OCI-LY1 (cell line): ENCODE data around the gene VARS1.
"Not testable (repeated sequence)": the region's sequence is repeated elsewhere in the genome, so short reads cannot be mapped to it uniquely, and the experiment has no call there.

ENCODE experiments used
- H2AFZ ChIP-seq: fragments of 200-600 bp; sonication (generic), shearing (Covaris generic); 2 replicates; pipeline ENCODE4 v1.6.0; 2014; ENCODE audit warnings: antibody characterized with exemption, mild to moderate bottlenecking, low read length
- H3F3A ChIP-seq: fragments of 200-600 bp; sonication (generic), shearing (Covaris generic); 2 replicates; pipeline ENCODE4 v1.6.0; 2014; ENCODE audit warnings: mild to moderate bottlenecking, antibody characterized with exemption, low read length, moderate library complexity; ENCODE audit not compliant: insufficient read depth
- H3K27ac ChIP-seq: fragments of 200-600 bp; sonication (generic); 2 replicates; pipeline ENCODE4 v1.5.1; 2014; ENCODE audit warnings: low read length, mixed run types, mild to moderate bottlenecking, low read depth; ENCODE audit not compliant: poor library complexity, severe bottlenecking
- H3K27me3 ChIP-seq: fragments of 200-600 bp; sonication (generic); 2 replicates; pipeline ENCODE4 v1.6.0; 2014; ENCODE audit warnings: antibody characterized with exemption, mild to moderate bottlenecking, low read length, moderate library complexity; ENCODE audit not compliant: insufficient read depth
- H3K36me3 ChIP-seq: fragments of 200-600 bp; sonication (generic); 2 replicates; pipeline ENCODE4 v1.6.1; 2014; ENCODE audit warnings: mild to moderate bottlenecking, antibody characterized with exemption, low read length, moderate library complexity, mixed read lengths; ENCODE audit not compliant: insufficient read depth
- H3K4me1 ChIP-seq: fragments of 200-600 bp; sonication (generic); 2 replicates; pipeline ENCODE4 v1.5.1; 2014; ENCODE audit warnings: mild to moderate bottlenecking, low read length, moderate library complexity; ENCODE audit not compliant: insufficient read depth, severe bottlenecking
- H3K4me2 ChIP-seq: fragments of 200-600 bp; sonication (generic), shearing (Covaris generic); 2 replicates; pipeline ENCODE4 v1.6.1; 2014; ENCODE audit warnings: low read length
- H3K4me3 ChIP-seq: fragments of 200-600 bp; sonication (generic); 2 replicates; pipeline ENCODE4 v1.5.1; 2014; ENCODE audit warnings: low read length, low read depth, mild to moderate bottlenecking, mixed read lengths; ENCODE audit not compliant: poor library complexity, severe bottlenecking
- H3K79me2 ChIP-seq: fragments of 200-600 bp; shearing (Covaris generic); 2 replicates; pipeline ENCODE4 v1.6.1; 2016; ENCODE audit warnings: mixed run types, low read length, mixed read lengths; ENCODE audit not compliant: insufficient read depth
- H3K9ac ChIP-seq: fragments of 200-600 bp; sonication (generic), shearing (Covaris generic); 2 replicates; pipeline ENCODE4 v1.6.1; 2014; ENCODE audit warnings: mild to moderate bottlenecking, low read length, mixed read lengths
- H3K9me2 ChIP-seq: fragments of 200-600 bp; sonication (generic), shearing (Covaris generic); 2 replicates; pipeline ENCODE4 v1.6.1; 2014; ENCODE audit warnings: low read depth, mild to moderate bottlenecking, low read length, mixed read lengths
- H3K9me3 ChIP-seq: fragments of 200-600 bp; shearing (Covaris generic); 2 replicates; pipeline ENCODE4 v1.6.1; 2014; ENCODE audit warnings: low read length, mixed read lengths
- H4K20me1 ChIP-seq: fragments of 200-600 bp; sonication (generic), shearing (Covaris generic); 2 replicates; pipeline ENCODE4 v1.6.0; 2016; ENCODE audit warnings: mild to moderate bottlenecking, low read length; ENCODE audit not compliant: insufficient read depth
- EZH2 ChIP-seq: fragments of 200-600 bp; sonication (generic), shearing (Covaris generic); IDR thresholded peaks from 2 replicates; pipeline ENCODE4 v1.8.0; 2017; ENCODE audit warnings: borderline replicate concordance, mixed run types, mild to moderate bottlenecking, antibody characterized with exemption, low read length, moderate library complexity, mixed read lengths
- TF ChIP-seq, protein P1 (sequence below): fragments of 200-600 bp; sonication (generic), shearing (Covaris generic); IDR thresholded peaks from 2 replicates; pipeline ENCODE4 v1.5.1; 2017; ENCODE audit warnings: mild to moderate bottlenecking, antibody characterized with exemption, low read length, moderate library complexity, mixed read lengths

The VARS1 gene

DNA sequence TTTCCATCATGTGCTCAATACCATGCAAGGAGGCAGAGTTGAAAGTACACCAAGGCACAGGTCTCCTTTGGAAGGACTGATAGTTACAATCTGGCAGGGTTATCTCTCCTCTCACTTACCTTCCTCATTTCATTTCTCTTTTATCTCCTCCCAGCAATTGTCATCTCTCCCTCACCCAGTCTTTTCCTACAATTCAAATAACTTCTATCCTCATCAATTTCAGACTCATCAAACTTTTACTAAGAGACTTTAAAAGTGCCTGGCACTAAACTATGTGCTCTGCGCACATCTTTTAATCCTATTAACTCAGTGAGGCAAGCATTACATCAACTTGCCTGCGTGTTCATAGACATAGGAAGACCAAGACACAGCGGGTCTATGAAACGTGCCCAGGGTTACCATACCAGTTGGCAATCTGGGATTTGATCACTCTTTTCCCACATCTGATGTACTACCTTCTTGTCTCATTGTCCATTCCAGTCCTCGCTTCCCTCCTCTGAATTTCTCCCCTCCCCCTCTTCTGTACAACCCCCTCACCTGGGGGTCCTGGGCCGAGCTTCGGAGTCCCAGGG lies 1.2 kb downstream of the VARS1 start:
- TF ChIP-seq EZH2: no peak
- TF ChIP-seq, protein P1, sequence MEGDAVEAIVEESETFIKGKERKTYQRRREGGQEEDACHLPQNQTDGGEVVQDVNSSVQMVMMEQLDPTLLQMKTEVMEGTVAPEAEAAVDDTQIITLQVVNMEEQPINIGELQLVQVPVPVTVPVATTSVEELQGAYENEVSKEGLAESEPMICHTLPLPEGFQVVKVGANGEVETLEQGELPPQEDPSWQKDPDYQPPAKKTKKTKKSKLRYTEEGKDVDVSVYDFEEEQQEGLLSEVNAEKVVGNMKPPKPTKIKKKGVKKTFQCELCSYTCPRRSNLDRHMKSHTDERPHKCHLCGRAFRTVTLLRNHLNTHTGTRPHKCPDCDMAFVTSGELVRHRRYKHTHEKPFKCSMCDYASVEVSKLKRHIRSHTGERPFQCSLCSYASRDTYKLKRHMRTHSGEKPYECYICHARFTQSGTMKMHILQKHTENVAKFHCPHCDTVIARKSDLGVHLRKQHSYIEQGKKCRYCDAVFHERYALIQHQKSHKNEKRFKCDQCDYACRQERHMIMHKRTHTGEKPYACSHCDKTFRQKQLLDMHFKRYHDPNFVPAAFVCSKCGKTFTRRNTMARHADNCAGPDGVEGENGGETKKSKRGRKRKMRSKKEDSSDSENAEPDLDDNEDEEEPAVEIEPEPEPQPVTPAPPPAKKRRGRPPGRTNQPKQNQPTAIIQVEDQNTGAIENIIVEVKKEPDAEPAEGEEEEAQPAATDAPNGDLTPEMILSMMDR: no peak
- Histone ChIP-seq H3K36me3 (peaks cover 39% of the 10 kb centered on the region), H2AFZ (no peak overlapping the region)

DNA sequence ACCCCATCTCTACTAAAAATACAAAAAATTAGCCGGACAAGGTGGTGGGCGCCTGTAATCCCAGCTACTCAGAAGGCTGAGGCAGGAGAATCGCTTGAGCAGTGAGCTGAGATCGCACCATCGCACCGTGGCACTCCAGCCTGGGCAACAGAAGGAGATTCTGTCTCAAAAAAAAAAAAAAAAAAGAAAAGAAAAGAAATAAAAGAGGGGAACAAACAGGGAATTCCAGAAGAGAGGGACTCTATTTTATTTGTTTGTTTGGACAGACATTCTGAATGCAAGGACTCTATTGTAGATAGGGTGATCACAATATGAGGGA lies 1.7 kb downstream of the VARS1 start:
- peak overlapping the region; percentile 11 for H3K27ac ChIP-seq
- H3K9me3 ChIP-seq, H3F3A ChIP-seq, H3K27me3 ChIP-seq, H3K9me2 ChIP-seq, H4K20me1 ChIP-seq, H2AFZ ChIP-seq: not testable (repeated sequence)
- H3K4me2 ChIP-seq: peak overlapping the region; percentile 81
- H3K36me3 ChIP-seq: peaks cover 44% of the 10 kb centered on the region
- H3K79me2 ChIP-seq: peaks cover 14% of the 10 kb centered on the region; the same call in 1 of the 2 replicates
- peaks cover 39% of the 10 kb centered on the region for H3K4me1 ChIP-seq
- H3K4me3 ChIP-seq: peak overlapping the region; percentile 82
- H3K9ac ChIP-seq: peak overlapping the region; percentile 92; the same call in 1 of the 2 replicates

More for the DNA sequence above, 1.2 kb downstream of the VARS1 start:
- Histone ChIP-seq H4K20me1 (no peaks in the 10 kb centered on the region), H3K27ac (peak overlapping the region; percentile 11), H3K4me2 (peak overlapping the region; percentile 81), H3K9me2 (no peaks in the 10 kb centered on the region), H3K79me2 (peaks cover 14% of the 10 kb centered on the region; the same call in 1 of the 2 replicates), H3K9me3 (no peaks in the 10 kb centered on the region), H3K27me3 (no peaks in the 10 kb centered on the region), H3F3A (0 out of 2 replicates have a peak, but pooled peaks cover 6% of the 10 kb centered on the region), H3K4me3 (peak overlapping the region; percentile 82), H3K9ac (peak overlapping the region; percentile 92), H3K4me1 (peaks cover 34% of the 10 kb centered on the region)

DNA sequence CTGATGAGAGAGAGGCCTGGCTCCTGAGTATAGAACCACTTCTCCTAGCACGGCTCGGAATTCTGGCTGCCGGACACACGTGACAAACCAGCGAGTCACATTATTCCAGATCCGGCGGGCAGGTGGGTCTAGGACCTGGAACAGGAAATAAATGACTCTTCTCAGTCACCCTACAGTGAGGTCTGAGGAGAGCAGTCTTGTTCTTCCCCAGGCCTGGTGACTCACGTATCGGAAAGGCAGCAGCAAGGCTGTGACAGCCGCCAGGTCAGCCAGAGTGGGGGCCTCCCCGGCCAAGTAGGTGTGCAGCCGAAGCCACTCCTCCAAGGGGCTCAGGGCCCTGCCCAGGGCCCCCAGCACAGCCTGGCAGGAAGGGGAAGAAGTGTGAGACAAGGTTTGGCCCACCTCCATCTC lies 2.8 kb downstream of the VARS1 start:
- H3K27ac ChIP-seq: peak overlapping the region; percentile 25
- H3K9me2 ChIP-seq: no peaks in the 10 kb centered on the region

More for the DNA sequence above, 2.8 kb downstream of the VARS1 start:
- no peak overlapping the region for H3K4me3 ChIP-seq
- H3K36me3 ChIP-seq: peaks cover 51% of the 10 kb centered on the region
- no peaks in the 10 kb centered on the region for H3K9me3 ChIP-seq
- peaks cover 14% of the 10 kb centered on the region; the same call in 1 of the 2 replicates for H3K79me2 ChIP-seq
- TF ChIP-seq, protein P1: no peak
- no peak for TF ChIP-seq EZH2
- peaks cover 33% of the 10 kb centered on the region for H3K4me1 ChIP-seq
- H3K4me2 ChIP-seq: no peak overlapping the region
- H3K27me3 ChIP-seq: no peaks in the 10 kb centered on the region
- H3F3A ChIP-seq: 0 out of 2 replicates have a peak, but pooled peaks cover 6% of the 10 kb centered on the region
- no peak overlapping the region for H3K9ac ChIP-seq
- no peak overlapping the region for H2AFZ ChIP-seq
- H4K20me1 ChIP-seq: no peaks in the 10 kb centered on the region
